T-helper 1 cell (primary cell): ENCODE data around the gene MAML3.

ENCODE experiments used
- DNase-seq, 5 donors: peaks; one replicate each; pipeline ENCODE4 v3.0.0-alpha.2; 2012 to 2020

The MAML3 gene

GRCh38 chr4:139740531-139741041 is 413.4 kb downstream of the MAML3 start:
- no peak for DNase-seq

- no peak for DNase-seq
Observed at GRCh38 chr4:139740121-139740520, 413.9 kb downstream of the MAML3 start.

- no peak for DNase-seq
Observed at GRCh38 chr4:139738846-139739613, 415.0 kb downstream of the MAML3 start.

- DNase-seq = no peak
Observed at GRCh38 chr4:139736661-139737060, 417.3 kb downstream of the MAML3 start.

- no peak for DNase-seq
Observed at GRCh38 chr4:139736274-139736660, 417.7 kb downstream of the MAML3 start.

GRCh38 chr4:139735381-139736273 is 418.4 kb downstream of the MAML3 start:
- no peak for DNase-seq

- peak in 3 of 5 donors; percentile 11 to 38 (median 20) for DNase-seq
Observed at GRCh38 chr4:139734875-139735380, 419.1 kb downstream of the MAML3 start.

- no peak for DNase-seq
Observed at GRCh38 chr4:139734201-139734874, 419.6 kb downstream of the MAML3 start.

- DNase-seq = no peak
Observed at GRCh38 chr4:139732991-139733570, 420.9 kb downstream of the MAML3 start.

- no peak for DNase-seq
Observed at GRCh38 chr4:139728840-139729239, 425.1 kb downstream of the MAML3 start.

GRCh38 chr4:139728146-139728545 is 425.8 kb downstream of the MAML3 start:
- DNase-seq = no peak

GRCh38 chr4:139726615-139727014 is 427.4 kb downstream of the MAML3 start:
- no peak for DNase-seq

- DNase-seq = no peak
Observed at GRCh38 chr4:139725236-139725635, 428.7 kb downstream of the MAML3 start.

GRCh38 chr4:139721789-139722188 is 432.2 kb downstream of the MAML3 start:
- DNase-seq = no peak

GRCh38 chr4:139720806-139721205 is 433.2 kb downstream of the MAML3 start:
- DNase-seq = no peak

GRCh38 chr4:139719381-139720101 is 434.4 kb downstream of the MAML3 start:
- DNase-seq = no peak

GRCh38 chr4:139718833-139719232 is 435.2 kb downstream of the MAML3 start:
- DNase-seq = no peak

GRCh38 chr4:139718358-139718757 is 435.6 kb downstream of the MAML3 start:
- no peak for DNase-seq

- no peak for DNase-seq
Observed at GRCh38 chr4:139715746-139716391, 438.1 kb downstream of the MAML3 start.

- DNase-seq = no peak
Observed at GRCh38 chr4:139712882-139713281, 441.1 kb downstream of the MAML3 start.

- no peak for DNase-seq
Observed at GRCh38 chr4:139711461-139711860, 442.5 kb downstream of the MAML3 start.
